H9 (cell line): Measurements from ENCODE around the gene PTPRB. TPM values are rescaled to one million over a fixed set of nuclear protein-coding genes. Genes with fewer than 3 reads are reported as not detected.

Experiments
- DNase-seq: peaks from one replicate; pipeline ENCODE4 v3.0.0-alpha.2; 2017
- H2AFZ ChIP-seq: one replicate; pipeline ENCODE4 v1.6.1; 2013; ENCODE audit warnings: mild to moderate bottlenecking, low read length, control low read depth, moderate library complexity
- H2AK5ac ChIP-seq: 2 replicates; pipeline ENCODE4 v1.6.1; 2013; ENCODE audit warnings: low read length, control low read depth, mixed read lengths; ENCODE audit not compliant: insufficient read length
- H2BK120ac ChIP-seq: one replicate; pipeline ENCODE4 v1.6.1; 2013; ENCODE audit warnings: low read depth, mild to moderate bottlenecking, low read length, control low read depth, inconsistent platforms; ENCODE audit not compliant: poor library complexity, severe bottlenecking
- H2BK12ac ChIP-seq: 2 replicates; pipeline ENCODE4 v1.6.1; 2013; ENCODE audit warnings: low read length, control low read depth, mixed read lengths, low read depth; ENCODE audit not compliant: insufficient read length
- H2BK15ac ChIP-seq: 2 replicates; pipeline ENCODE4 v1.6.1; 2013; ENCODE audit warnings: low read depth, low read length, control low read depth
- H2BK20ac ChIP-seq: one replicate; pipeline ENCODE4 v1.6.1; 2013; ENCODE audit warnings: low read depth, mild to moderate bottlenecking, low read length, control low read depth, inconsistent platforms; ENCODE audit not compliant: poor library complexity, severe bottlenecking
- H2BK5ac ChIP-seq: 2 replicates; pipeline ENCODE4 v1.6.1; 2013; ENCODE audit warnings: low read length, control low read depth, mixed read lengths; ENCODE audit not compliant: insufficient read length
- H3K14ac ChIP-seq: 2 replicates; pipeline ENCODE4 v1.6.1; 2013; ENCODE audit warnings: low read length, control low read depth; ENCODE audit not compliant: insufficient read depth
- H3K18ac ChIP-seq: 2 replicates; pipeline ENCODE4 v1.6.1; 2013; ENCODE audit warnings: low read depth, mild to moderate bottlenecking, mixed read lengths, low read length, control low read depth; ENCODE audit not compliant: insufficient read length
- H3K23ac ChIP-seq: 2 replicates; pipeline ENCODE4 v1.6.1; 2013; ENCODE audit warnings: low read length, control low read depth, mixed read lengths, low read depth; ENCODE audit not compliant: insufficient read length
- H3K23me2 ChIP-seq: 2 replicates; pipeline ENCODE4 v1.6.1; 2013; ENCODE audit warnings: low read depth, mild to moderate bottlenecking, mixed read lengths, low read length, control low read depth; ENCODE audit not compliant: insufficient read length, poor library complexity, severe bottlenecking
- H3K27ac ChIP-seq: 2 replicates; pipeline ENCODE4 v1.5.1; 2013; ENCODE audit warnings: low read length, control low read depth, mixed read lengths, low read depth; ENCODE audit not compliant: insufficient read length
- H3K27me3 ChIP-seq: 2 replicates; pipeline ENCODE4 v1.6.1; 2013; ENCODE audit warnings: low read length, control low read depth, inconsistent platforms; ENCODE audit not compliant: insufficient read depth
- H3K4ac ChIP-seq: 2 replicates; pipeline ENCODE4 v1.6.1; 2013; ENCODE audit warnings: low read depth, mild to moderate bottlenecking, control low read depth, inconsistent platforms, low read length, moderate library complexity
- H3K4me1 ChIP-seq: 2 replicates; pipeline ENCODE4 v1.6.1; 2013; ENCODE audit warnings: low read length, control low read depth, inconsistent platforms; ENCODE audit not compliant: insufficient read depth
- H3K4me2 ChIP-seq: 2 replicates; pipeline ENCODE4 v1.6.1; 2013; ENCODE audit warnings: low read length, control low read depth, mixed read lengths; ENCODE audit not compliant: insufficient read length, insufficient read depth
- H3K56ac ChIP-seq: 2 replicates; pipeline ENCODE4 v1.6.1; 2013; ENCODE audit warnings: low read depth, mild to moderate bottlenecking, mixed read lengths, low read length, control low read depth; ENCODE audit not compliant: insufficient read length
- H3K79me1 ChIP-seq: 2 replicates; pipeline ENCODE4 v1.6.1; 2013; ENCODE audit warnings: low read depth, mild to moderate bottlenecking, moderate library complexity, low read length, control low read depth, inconsistent platforms; ENCODE audit not compliant: insufficient read depth, poor library complexity, severe bottlenecking
- H3K79me2 ChIP-seq: 2 replicates; pipeline ENCODE4 v1.6.1; 2013; ENCODE audit warnings: low read length, control low read depth, inconsistent platforms; ENCODE audit not compliant: insufficient read depth
- H3K9ac ChIP-seq: 2 replicates; pipeline ENCODE4 v1.6.1; 2013; ENCODE audit warnings: low read length, control low read depth, mixed read lengths; ENCODE audit not compliant: insufficient read length; ENCODE audit errors: extremely low read depth
- H3K9me3 ChIP-seq: one replicate; pipeline ENCODE4 v1.6.1; 2013; ENCODE audit warnings: low read depth, low read length, inconsistent platforms; ENCODE audit not compliant: control insufficient read depth
- H3T11ph ChIP-seq: one replicate; pipeline ENCODE4 v1.6.1; 2013; ENCODE audit warnings: mild to moderate bottlenecking, low read length, control low read depth, inconsistent platforms
- H4K20me1 ChIP-seq: one replicate; pipeline ENCODE4 v1.6.1; 2013; ENCODE audit not compliant: control insufficient read depth, insufficient read length, insufficient read depth
- H4K5ac ChIP-seq: 2 replicates; pipeline ENCODE4 v1.6.1; 2013; ENCODE audit warnings: low read depth, mild to moderate bottlenecking, mixed read lengths, low read length, control low read depth; ENCODE audit not compliant: insufficient read length
- H4K8ac ChIP-seq: replicated peaks from 2 replicates; pipeline ENCODE4 v1.6.1; 2013; ENCODE audit warnings: low read length, control low read depth, mixed read lengths, low read depth; ENCODE audit not compliant: insufficient read length
- H4K91ac ChIP-seq: 2 replicates; pipeline ENCODE4 v1.6.1; 2013; ENCODE audit warnings: low read depth, mild to moderate bottlenecking, moderate library complexity, mixed read lengths, low read length, control low read depth; ENCODE audit not compliant: insufficient read length
- H3K27ac Mint-ChIP-seq, 3 experiments: 2 replicates in 2 of 3; 3 replicates in 1 of 3; pipeline ENCODE4 v1.8.0; 2020 to 2021; ENCODE audit warnings: mixed read lengths in 3 of 3, mild to moderate bottlenecking in 1 of 3, moderate library complexity in 1 of 3
- H3K27me3 Mint-ChIP-seq: 2 replicates; pipeline ENCODE4 v1.8.0; 2021; ENCODE audit warnings: low read depth, mild to moderate bottlenecking, moderate library complexity, mixed read lengths
- H3K36me3 Mint-ChIP-seq, 3 experiments: 2 replicates in 2 of 3; 3 replicates in 1 of 3; pipeline ENCODE4 v1.8.0; 2020 to 2021; ENCODE audit warnings: low read depth in 3 of 3, mixed read lengths in 3 of 3; ENCODE audit not compliant: insufficient read depth in 1 of 3
- H3K4me1 Mint-ChIP-seq, 2 experiments: 2 replicates each; pipeline ENCODE4 v1.8.0; 2020; ENCODE audit warnings: mixed read lengths in 2 of 2
- H3K4me3 Mint-ChIP-seq, 2 experiments: 2 replicates in 1 of 2; 3 replicates in 1 of 2; pipeline ENCODE4 v1.8.0; 2020 to 2021; ENCODE audit warnings: mild to moderate bottlenecking in 2 of 2, mixed read lengths in 2 of 2, moderate library complexity in 1 of 2
- H3K9me3 Mint-ChIP-seq, 2 experiments: 2 replicates in 1 of 2; 3 replicates in 1 of 2; pipeline ENCODE4 v1.8.0; 2020; ENCODE audit warnings: mild to moderate bottlenecking in 2 of 2, mixed read lengths in 2 of 2, moderate library complexity in 1 of 2
- WGBS: extraction: QIAGEN DNeasy Blood & Tissue Kit; methylation state at CpG from one replicate; pipeline ENCODE4 v1.1.7; 2013; ENCODE audit warnings: missing lambda C conversion rate, low lambda C conversion rate, mixed read lengths; ENCODE audit not compliant: insufficient read length; ENCODE audit errors: extremely low coverage; 5-methylcytosine and 5-hydroxymethylcytosine counted together
- total RNA-seq: library from RNA; stranded (reverse); gene quantifications from 2 replicates; pipeline ENCODE4 v1.2.1, GENCODE V29; 2021
- TF ChIP-seq, protein P1 (sequence below): fragments of 200-600 bp; sonication (generic); conservative IDR thresholded peaks from 3 replicates; pipeline ENCODE4 v1.8.0; 2021; ENCODE audit warnings: antibody characterized with exemption, mild to moderate bottlenecking

Gene PTPRB
- total RNA-seq, 1 experiment from 2014 or later = 1.4 TPM

DNA sequence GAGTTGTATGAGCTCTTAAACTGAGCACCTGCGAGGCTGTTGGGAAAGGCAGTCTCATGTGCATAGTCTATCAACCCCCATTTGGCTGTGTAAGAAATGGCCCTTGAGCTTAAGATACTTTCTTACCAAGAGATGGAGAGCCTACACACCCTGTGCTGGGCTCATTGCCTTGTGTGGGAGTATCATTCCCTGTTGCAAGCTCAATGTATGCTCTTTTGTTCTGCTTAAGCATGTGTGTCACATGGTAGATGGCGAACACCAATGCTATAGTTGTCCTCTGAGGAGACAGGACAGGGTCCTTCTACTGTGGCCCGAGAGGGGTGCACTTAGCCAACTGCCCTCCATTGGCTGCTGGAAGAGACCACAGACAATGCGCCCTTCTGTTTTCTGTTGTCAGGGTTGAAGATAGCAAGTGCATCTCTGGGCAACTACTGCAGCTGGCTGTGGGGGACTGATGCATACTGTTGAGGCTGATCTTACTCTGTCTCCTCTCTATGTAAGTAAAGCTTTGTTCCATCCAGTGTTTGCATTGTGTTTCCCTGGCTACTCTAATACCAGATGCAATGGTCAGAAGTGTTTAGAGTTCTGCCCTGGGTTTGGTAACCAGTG lies 79.5 kb downstream of the PTPRB start:
- Histone ChIP-seq H4K91ac (no peak overlapping the region), H3K27me3 (no peaks in the 10 kb centered on the region; the same call in 1 of the 2 replicates), H3K23ac (no peak overlapping the region), H3K4me1 (no peaks in the 10 kb centered on the region; the same call in 1 of the 2 replicates), H2BK12ac (no peak overlapping the region), H3T11ph (no peak overlapping the region), H2AK5ac (no peak overlapping the region), H3K79me1 (no peaks in the 10 kb centered on the region), H3K9me3 (no peaks in the 10 kb centered on the region), H2BK120ac (no peak overlapping the region), H2AFZ (no peak overlapping the region), H3K79me2 (no peaks in the 10 kb centered on the region), H3K4ac (no peak overlapping the region), H4K20me1 (no peaks in the 10 kb centered on the region), H4K8ac (no peak overlapping the region), H3K23me2 (no peaks in the 10 kb centered on the region), H3K27ac (no peak overlapping the region), H3K56ac (no peak overlapping the region), H3K4me2 (no peak overlapping the region), H2BK5ac (no peak overlapping the region), H3K18ac (no peak overlapping the region), H4K5ac (no peak overlapping the region), H2BK20ac (no peak overlapping the region), H2BK15ac (no peak overlapping the region), H3K14ac (no peak overlapping the region), H3K9ac (no peak overlapping the region)
- no peaks in the 10 kb centered on the region for H3K9me3 Mint-ChIP-seq
- DNase-seq = no peak
- no peaks in the 10 kb centered on the region for H3K27me3 Mint-ChIP-seq
- no peak overlapping the region for H3K27ac Mint-ChIP-seq
- no peak overlapping the region for H3K4me3 Mint-ChIP-seq
- TF ChIP-seq, protein P1, sequence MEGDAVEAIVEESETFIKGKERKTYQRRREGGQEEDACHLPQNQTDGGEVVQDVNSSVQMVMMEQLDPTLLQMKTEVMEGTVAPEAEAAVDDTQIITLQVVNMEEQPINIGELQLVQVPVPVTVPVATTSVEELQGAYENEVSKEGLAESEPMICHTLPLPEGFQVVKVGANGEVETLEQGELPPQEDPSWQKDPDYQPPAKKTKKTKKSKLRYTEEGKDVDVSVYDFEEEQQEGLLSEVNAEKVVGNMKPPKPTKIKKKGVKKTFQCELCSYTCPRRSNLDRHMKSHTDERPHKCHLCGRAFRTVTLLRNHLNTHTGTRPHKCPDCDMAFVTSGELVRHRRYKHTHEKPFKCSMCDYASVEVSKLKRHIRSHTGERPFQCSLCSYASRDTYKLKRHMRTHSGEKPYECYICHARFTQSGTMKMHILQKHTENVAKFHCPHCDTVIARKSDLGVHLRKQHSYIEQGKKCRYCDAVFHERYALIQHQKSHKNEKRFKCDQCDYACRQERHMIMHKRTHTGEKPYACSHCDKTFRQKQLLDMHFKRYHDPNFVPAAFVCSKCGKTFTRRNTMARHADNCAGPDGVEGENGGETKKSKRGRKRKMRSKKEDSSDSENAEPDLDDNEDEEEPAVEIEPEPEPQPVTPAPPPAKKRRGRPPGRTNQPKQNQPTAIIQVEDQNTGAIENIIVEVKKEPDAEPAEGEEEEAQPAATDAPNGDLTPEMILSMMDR = no peak
- peaks cover 5 to 11% of the 10 kb centered on the region in 2 experiments for H3K4me1 Mint-ChIP-seq
- no peaks in the 10 kb centered on the region for H3K36me3 Mint-ChIP-seq
- WGBS = no CpG with 5 or more reads among the region's 4 CpGs
